HCT116 (cell line): ENCODE data around the gene SAMD13. TPM values are rescaled to one million over a fixed set of nuclear protein-coding genes. Genes with fewer than 3 reads are reported as not detected.

Experiments
- ATAC-seq: fragments of 200-7000 bp; cut with Tn5 transposase; 2 replicates; pipeline ENCODE4 v1.9.1; 2020; ENCODE audit warnings: mild to moderate bottlenecking, moderate library complexity
- BruUV-seq: library from RNA; stranded (reverse); fragments of 400-500 nt; replicated peaks from 2 replicates; lab custom pipeline; 2021; lab: Mats Ljungman, UMichigan
- CTCF ChIA-PET: fragments of 300-600 bp; sonication (Branson Sonifier 250); formaldehyde crosslinking; loops from one replicate; lab custom pipeline; 2021; ENCODE audit warnings: antibody characterized with exemption; lab: Charles Lee
- POLR2A ChIA-PET: fragments of 300-600, 350-600 bp; sonication (Branson Sonifier 250); formaldehyde crosslinking; loops from one replicate; lab custom pipeline; 2021; ENCODE audit warnings: antibody characterized with exemption; lab: Charles Lee
- RAD21 ChIA-PET, 2 experiments: fragments of 300-600 bp; sonication (Branson Sonifier 250); formaldehyde crosslinking; loops; one replicate each; lab custom pipeline; 2023; ENCODE audit warnings: low total read pairs in 2 of 2; ENCODE audit not compliant: uncharacterized antibody in 2 of 2, unreplicated experiment in 2 of 2, low non-redundant PET in 1 of 2; lab: Charles Lee
- DNase-seq: peaks from one replicate; pipeline ENCODE4 v3.0.0-alpha.2; 2010; ENCODE audit warnings: low read depth, low spot score
- H2AFZ ChIP-seq: fragments of 200-600 bp; shearing (Covaris generic), sonication (generic); 2 replicates; pipeline ENCODE4 v1.6.1; 2017; ENCODE audit warnings: low read depth, mixed run types, mixed read lengths, antibody characterized with exemption, low read length; ENCODE audit not compliant: poor library complexity, severe bottlenecking
- H3K27ac ChIP-seq: 2 replicates; pipeline ENCODE4 v1.5.1; 2012; ENCODE audit warnings: low read depth, low read length
- H3K27me3 ChIP-seq: fragments of 200-600 bp; sonication (generic); 2 replicates; pipeline ENCODE4 v1.6.1; 2016; ENCODE audit warnings: mixed run types, low read length, mixed read lengths; ENCODE audit not compliant: insufficient read depth
- H3K36me3 ChIP-seq, 2 experiments: fragments of 200-500 bp in 1 of 2; fragments of 200-600 bp in 1 of 2; sonication (Bioruptor generic) in 1 of 2; sonication (generic) in 1 of 2; 2 replicates each; pipeline versions ENCODE4 v1.5.1 to v1.6.1; 2014 to 2016; ENCODE audit warnings: low read length in 2 of 2, inconsistent platforms in 1 of 2, mixed read lengths in 1 of 2, mixed run types in 1 of 2; ENCODE audit not compliant: insufficient read depth in 2 of 2, control insufficient read depth in 1 of 2
- H3K4me1 ChIP-seq, 2 experiments: fragments of 200-600 bp in 1 of 2; sonication (generic) in 1 of 2; 2 replicates each; pipeline versions ENCODE4 v1.5.1 to v1.6.1; 2012 to 2017; ENCODE audit warnings: low read length in 2 of 2, inconsistent platforms in 1 of 2, mild to moderate bottlenecking in 1 of 2, mixed read lengths in 1 of 2, mixed run types in 1 of 2, moderate library complexity in 1 of 2; ENCODE audit not compliant: insufficient read depth in 2 of 2, control insufficient read depth in 1 of 2
- H3K4me2 ChIP-seq: fragments of 200-600 bp; sonication (generic); 2 replicates; pipeline ENCODE4 v1.6.1; 2017; ENCODE audit warnings: mixed run types, low read length, mixed read lengths
- H3K4me3 ChIP-seq, 2 experiments: fragments of 200-600 bp in 1 of 2; sonication (generic) in 1 of 2; replicated peaks in 1 of 2; 2 replicates each; pipeline ENCODE4 v1.5.1; 2011 to 2016; ENCODE audit warnings: low read length in 2 of 2, control low read depth in 1 of 2, low read depth in 1 of 2, mild to moderate bottlenecking in 1 of 2, mixed read lengths in 1 of 2, mixed run types in 1 of 2
- H3K79me2 ChIP-seq: fragments of 200-600 bp; sonication (generic); 2 replicates; pipeline ENCODE4 v1.6.1; 2017; ENCODE audit warnings: mild to moderate bottlenecking, mixed run types, low read length, moderate library complexity, mixed read lengths; ENCODE audit not compliant: insufficient read depth
- H3K9ac ChIP-seq: fragments of 200-600 bp; sonication (generic); 2 replicates; pipeline ENCODE4 v1.6.1; 2016; ENCODE audit warnings: low read length, mixed read lengths
- H3K9me2 ChIP-seq: fragments of 200-600 bp; sonication (generic), shearing (Covaris generic); 2 replicates; pipeline ENCODE4 v1.6.1; 2017; ENCODE audit warnings: mixed run types, mild to moderate bottlenecking, moderate library complexity; ENCODE audit not compliant: insufficient read depth
- H3K9me3 ChIP-seq, 2 experiments: fragments of 200-500 bp in 1 of 2; fragments of 200-600 bp in 1 of 2; sonication (Bioruptor generic) in 1 of 2; sonication (generic) in 1 of 2; 2 replicates each; pipeline ENCODE4 v1.6.1; 2014 to 2017; ENCODE audit warnings: low read length in 2 of 2, mixed read lengths in 2 of 2, inconsistent platforms in 1 of 2, low read depth in 1 of 2, mild to moderate bottlenecking in 1 of 2, mixed run types in 1 of 2, moderate library complexity in 1 of 2; ENCODE audit not compliant: control insufficient read depth in 1 of 2, insufficient read depth in 1 of 2
- H4K20me1 ChIP-seq: fragments of 200-600 bp; sonication (generic), shearing (Covaris generic); 2 replicates; pipeline ENCODE4 v1.6.1; 2017; ENCODE audit warnings: mixed run types, mild to moderate bottlenecking, moderate library complexity; ENCODE audit not compliant: insufficient read depth
- CBX3 ChIP-seq: IDR thresholded peaks from 2 replicates; pipeline ENCODE4 v1.6.1; 2012; ENCODE audit warnings: low read depth
- CEBPB ChIP-seq: IDR thresholded peaks from 2 replicates; pipeline ENCODE4 v1.6.1; 2012; ENCODE audit warnings: low read depth
- ELF1 ChIP-seq: IDR thresholded peaks from 2 replicates; pipeline ENCODE4 v1.6.1; 2012; ENCODE audit warnings: low read depth, borderline replicate concordance
- EZH2 ChIP-seq: fragments of 200-600 bp; sonication (generic); IDR thresholded peaks from 2 replicates; pipeline ENCODE4 v1.6.1; 2017; ENCODE audit warnings: antibody characterized with exemption, mixed run types
- EZH2phosphoT487 ChIP-seq: fragments of 200-600 bp; IDR thresholded peaks from 2 replicates; pipeline ENCODE4 v1.6.1; 2018; ENCODE audit warnings: antibody characterized with exemption, borderline replicate concordance
- JUND ChIP-seq: IDR thresholded peaks from 2 replicates; pipeline ENCODE4 v1.6.1; 2012
- MAX ChIP-seq: IDR thresholded peaks from 2 replicates; pipeline ENCODE4 v1.6.1; 2012
- POLR2A ChIP-seq: IDR thresholded peaks from 2 replicates; pipeline ENCODE4 v1.7.0; 2011; ENCODE audit warnings: borderline replicate concordance; ENCODE audit not compliant: insufficient read depth, insufficient read length; ENCODE audit errors: extremely low read depth
- POLR2AphosphoS5 ChIP-seq: IDR thresholded peaks from 2 replicates; pipeline ENCODE4 v1.6.1; 2011; ENCODE audit warnings: mild to moderate bottlenecking, low read depth, low read length, moderate library complexity
- RAD21 ChIP-seq: IDR thresholded peaks from 2 replicates; pipeline ENCODE4 v1.6.1; 2012; ENCODE audit warnings: low read depth, mild to moderate bottlenecking
- REST ChIP-seq: IDR thresholded peaks from 2 replicates; pipeline ENCODE4 v1.6.1; 2012; ENCODE audit warnings: low read depth
- SIN3A ChIP-seq: IDR thresholded peaks from 2 replicates; pipeline ENCODE4 v1.6.1; 2012; ENCODE audit warnings: low read depth
- SP1 ChIP-seq: IDR thresholded peaks from 2 replicates; pipeline ENCODE4 v1.6.1; 2012; ENCODE audit warnings: low read depth
- SRF ChIP-seq: IDR thresholded peaks from 2 replicates; pipeline ENCODE4 v1.6.1; 2012; ENCODE audit warnings: low read depth
- TCF7L2 ChIP-seq: IDR thresholded peaks from 2 replicates; pipeline ENCODE4 v1.7.0; 2011; ENCODE audit warnings: borderline replicate concordance, inconsistent platforms; ENCODE audit not compliant: insufficient read depth, insufficient read length; ENCODE audit errors: extremely low read depth
- YY1 ChIP-seq: IDR thresholded peaks from 2 replicates; pipeline ENCODE4 v1.6.1; 2011; ENCODE audit warnings: low read length, low read depth, moderate library complexity, mild to moderate bottlenecking; ENCODE audit not compliant: insufficient replicate concordance; ENCODE audit errors: extremely low read depth
- ZBTB33 ChIP-seq: IDR thresholded peaks from 2 replicates; pipeline ENCODE4 v1.6.1; 2011; ENCODE audit warnings: mild to moderate bottlenecking, low read length, moderate library complexity; ENCODE audit not compliant: insufficient replicate concordance; ENCODE audit errors: extremely low read depth
- ZFX ChIP-seq: fragments of 450-650 bp; IDR thresholded peaks from 2 replicates; pipeline ENCODE4 v1.6.1; 2017
- intact Hi-C: fragments of 100-400 bp; cut with micrococcal nuclease; formaldehyde crosslinking; loops from 2 replicates; pipeline ENCODE4 v1.10.0; 2022
- total RNA-seq: library from RNA; stranded (reverse); gene quantifications from one replicate; pipeline ENCODE4 v1.2.1, GENCODE V29; 2021; ENCODE audit not compliant: unreplicated experiment

SAMD13 gene
- total RNA-seq, 1 experiment from 2014 or later = 14.9 TPM

- CTCF ChIA-PET = no interaction called here
- peaks cover 31 to 33% of the 10 kb centered on the region in 2 experiments for H3K4me1 ChIP-seq
- no peak for DNase-seq
Measured at GRCh38 chr1:84266748-84267147, 34.8 kb upstream of the SAMD13 start.

More at GRCh38 chr1:84266748-84267147, 34.8 kb upstream of the SAMD13 start:
- TF ChIP-seq POLR2A (no peak), CBX3 (no peak), RAD21 (no peak), ELF1 (no peak), YY1 (no peak), POLR2AphosphoS5 (no peak), TCF7L2 (no peak), CEBPB (no peak), ZFX (no peak), JUND (no peak), REST (no peak), EZH2 (no peak), SRF (no peak), MAX (no peak), EZH2phosphoT487 (no peak), ZBTB33 (no peak), SP1 (no peak), SIN3A (no peak)
- TF ChIP-seq, all 23 proteins: peak for 0
- Histone ChIP-seq H3K79me2 (no peaks in the 10 kb centered on the region), H2AFZ (no peak overlapping the region), H3K9ac (no peak overlapping the region), H3K9me3 (no peaks in the 10 kb centered on the region), H3K4me2 (no peak overlapping the region), H3K9me2 (no peaks in the 10 kb centered on the region), H3K4me3 (no peak overlapping the region), H3K36me3 (no peaks in the 10 kb centered on the region), H3K27me3 (no peaks in the 10 kb centered on the region), H4K20me1 (no peaks in the 10 kb centered on the region), H3K27ac (no peak overlapping the region)
- POLR2A ChIA-PET = interaction anchor here (1.7 kb wide), 1 partner anchor 13 kb away, joined by 4 read pairs; no protein-coding TSS in a partner anchor
- intact Hi-C loops = no loop called here
- RAD21 ChIA-PET = no interaction called here
- BruUV-seq = no TSS peak
- no peak for ATAC-seq
